ENCODE data around the gene RAB11FIP3.

RAB11FIP3 gene

DNA sequence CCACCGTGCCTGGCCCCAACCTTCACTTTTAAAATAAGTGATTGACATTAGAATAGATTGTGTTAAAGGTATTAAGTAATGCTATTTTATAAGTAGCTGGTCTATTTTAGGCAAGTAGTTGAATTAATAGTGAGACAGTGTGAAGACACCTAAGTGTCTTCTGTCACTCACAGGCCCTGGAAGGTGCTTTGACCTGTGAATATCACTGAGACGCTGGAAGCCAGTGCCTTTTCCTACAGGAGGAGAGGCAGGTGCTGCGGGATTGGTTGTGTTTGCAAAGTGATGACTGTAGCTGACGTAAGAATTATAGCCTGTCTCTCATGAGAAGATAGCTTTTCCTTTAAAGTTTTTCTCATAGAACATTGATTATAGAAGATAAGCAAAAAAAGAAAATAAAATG is 45.0 kb downstream of the RAB11FIP3 start:
- H3K9me3 ChIP-seq (replicated peaks; ENCODE audit: insufficient read depth, low read length), result no peaks in the 10 kb centered on the region
- H3K4me2 ChIP-seq (ENCODE audit: low read depth, low read length), result no peak overlapping the region
- H3K9ac ChIP-seq (ENCODE audit: low read length), result no peak overlapping the region
- H3K36me3 ChIP-seq (replicated peaks; ENCODE audit: insufficient read depth, low read length), result no peaks in the 10 kb centered on the region
- no peaks in the 10 kb centered on the region for H4K20me1 ChIP-seq (ENCODE audit: insufficient read depth, low read length)
- no peaks in the 10 kb centered on the region for H3K9me2 ChIP-seq (replicated peaks; ENCODE audit: insufficient read depth, low read length)
- H3F3A ChIP-seq (ENCODE audit: insufficient read depth, low read length), result no peaks in the 10 kb centered on the region
- no peaks in the 10 kb centered on the region for H3K27me3 ChIP-seq (replicated peaks; ENCODE audit: insufficient read depth, low read length)
- TF ChIP-seq, protein P1, sequence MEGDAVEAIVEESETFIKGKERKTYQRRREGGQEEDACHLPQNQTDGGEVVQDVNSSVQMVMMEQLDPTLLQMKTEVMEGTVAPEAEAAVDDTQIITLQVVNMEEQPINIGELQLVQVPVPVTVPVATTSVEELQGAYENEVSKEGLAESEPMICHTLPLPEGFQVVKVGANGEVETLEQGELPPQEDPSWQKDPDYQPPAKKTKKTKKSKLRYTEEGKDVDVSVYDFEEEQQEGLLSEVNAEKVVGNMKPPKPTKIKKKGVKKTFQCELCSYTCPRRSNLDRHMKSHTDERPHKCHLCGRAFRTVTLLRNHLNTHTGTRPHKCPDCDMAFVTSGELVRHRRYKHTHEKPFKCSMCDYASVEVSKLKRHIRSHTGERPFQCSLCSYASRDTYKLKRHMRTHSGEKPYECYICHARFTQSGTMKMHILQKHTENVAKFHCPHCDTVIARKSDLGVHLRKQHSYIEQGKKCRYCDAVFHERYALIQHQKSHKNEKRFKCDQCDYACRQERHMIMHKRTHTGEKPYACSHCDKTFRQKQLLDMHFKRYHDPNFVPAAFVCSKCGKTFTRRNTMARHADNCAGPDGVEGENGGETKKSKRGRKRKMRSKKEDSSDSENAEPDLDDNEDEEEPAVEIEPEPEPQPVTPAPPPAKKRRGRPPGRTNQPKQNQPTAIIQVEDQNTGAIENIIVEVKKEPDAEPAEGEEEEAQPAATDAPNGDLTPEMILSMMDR (IDR thresholded peaks at IDR 0.05; ENCODE audit: low read length), result no peak
- no peak for DNase-seq
- no peak overlapping the region for H3K27ac ChIP-seq (ENCODE audit: low read length)
- no peak overlapping the region for H3K4me3 ChIP-seq (ENCODE audit: low read length)
- H3K79me2 ChIP-seq (ENCODE audit: low read length), result no peaks in the 10 kb centered on the region
- no peak overlapping the region for H2AFZ ChIP-seq (ENCODE audit: low read length)
- no peaks in the 10 kb centered on the region for H3K4me1 ChIP-seq (ENCODE audit: low read length)

DNA sequence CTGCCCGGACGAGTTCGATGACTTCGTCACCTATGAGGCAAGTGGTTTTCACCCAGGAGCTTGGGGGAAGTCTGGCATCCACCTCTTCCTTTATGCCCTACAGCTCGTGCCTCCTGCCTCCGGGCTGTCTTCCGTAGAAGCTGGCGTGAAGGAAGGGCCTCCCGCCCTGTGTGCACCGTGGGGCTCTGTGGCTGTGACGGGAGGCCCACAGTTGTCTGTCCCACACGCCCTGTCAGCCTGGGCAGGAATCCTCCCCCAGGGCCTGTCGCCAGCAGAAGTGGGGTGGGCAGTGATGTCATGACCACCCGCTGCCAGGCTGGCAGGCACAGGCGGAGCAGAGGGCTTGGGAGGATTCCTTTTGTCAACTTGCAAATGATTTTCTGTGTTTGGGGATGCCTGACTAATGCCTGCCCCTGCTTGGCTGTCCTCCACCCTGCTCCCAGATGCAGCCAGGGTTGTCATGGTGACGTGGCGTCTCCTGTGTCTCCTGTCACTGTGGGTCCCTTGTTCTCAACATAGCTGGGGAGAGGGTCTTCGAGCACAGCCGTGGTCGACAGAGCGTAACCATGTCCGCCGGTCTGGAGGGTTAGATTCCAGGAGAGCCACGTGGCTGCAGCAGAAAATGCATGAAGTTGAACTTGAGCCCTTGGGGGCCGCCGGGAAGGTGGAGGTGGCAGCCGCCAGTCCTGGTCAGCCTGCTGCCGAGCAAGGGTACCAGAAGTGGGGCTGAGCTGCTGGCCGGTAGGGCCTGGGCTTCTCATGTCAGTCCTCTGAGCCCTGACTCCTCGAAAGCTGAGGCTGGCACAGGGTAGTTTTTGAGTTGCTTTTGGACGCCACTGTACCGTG is 46.1 kb downstream of the RAB11FIP3 start:
- no peak overlapping the region for H3K27ac ChIP-seq (ENCODE audit: low read length)
- no peaks in the 10 kb centered on the region for H3K36me3 ChIP-seq (replicated peaks; ENCODE audit: insufficient read depth, low read length)
- H2AFZ ChIP-seq (ENCODE audit: low read length), result no peak overlapping the region
- H3K4me2 ChIP-seq (ENCODE audit: low read depth, low read length), result no peak overlapping the region
- H3K9me2 ChIP-seq (replicated peaks; ENCODE audit: insufficient read depth, low read length), result no peaks in the 10 kb centered on the region
- H3K27me3 ChIP-seq (replicated peaks; ENCODE audit: insufficient read depth, low read length), result no peaks in the 10 kb centered on the region
- no peak for DNase-seq
- no peak overlapping the region for H3K4me3 ChIP-seq (ENCODE audit: low read length)
- H3K4me1 ChIP-seq (ENCODE audit: low read length), result no peaks in the 10 kb centered on the region
- no peaks in the 10 kb centered on the region for H3F3A ChIP-seq (ENCODE audit: insufficient read depth, low read length)
- no peak overlapping the region for H3K9ac ChIP-seq (ENCODE audit: low read length)
- no peaks in the 10 kb centered on the region for H4K20me1 ChIP-seq (ENCODE audit: insufficient read depth, low read length)
- TF ChIP-seq, protein P1 (IDR thresholded peaks at IDR 0.05; ENCODE audit: low read length), result no peak
- TF ChIP-seq EZH2phosphoT487 (IDR thresholded peaks at IDR 0.05; ENCODE audit: low read length), result no peak
- no peak for TF ChIP-seq EZH2 (optimal IDR thresholded peaks at IDR 0.05; ENCODE audit: low read depth, low read length)
- H3K79me2 ChIP-seq (ENCODE audit: low read length), result no peaks in the 10 kb centered on the region
- H3K9me3 ChIP-seq (replicated peaks; ENCODE audit: insufficient read depth, low read length), result no peaks in the 10 kb centered on the region

DNA sequence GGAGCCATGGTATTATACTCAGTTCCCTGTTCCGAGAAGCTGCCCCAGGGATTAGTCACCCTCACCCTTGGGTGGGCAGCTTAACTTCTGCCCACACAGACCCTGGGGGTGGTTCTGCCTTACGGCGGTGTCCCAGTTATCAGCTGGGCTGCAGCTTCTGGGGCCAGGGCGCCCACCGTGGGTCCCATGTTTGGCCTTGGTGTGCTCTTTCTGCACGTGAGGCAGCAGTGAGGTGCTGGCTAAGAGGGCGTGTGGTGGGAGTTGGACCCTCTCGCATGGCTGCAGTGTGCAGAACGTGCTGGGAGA is 46.7 kb downstream of the RAB11FIP3 start:
- no peaks in the 10 kb centered on the region for H3K4me1 ChIP-seq (ENCODE audit: low read length)
- no peaks in the 10 kb centered on the region for H3F3A ChIP-seq (ENCODE audit: insufficient read depth, low read length)
- H3K27ac ChIP-seq (ENCODE audit: low read length), result no peak overlapping the region
- no peaks in the 10 kb centered on the region for H3K79me2 ChIP-seq (ENCODE audit: low read length)
- H3K9ac ChIP-seq (ENCODE audit: low read length), result no peak overlapping the region
- H3K36me3 ChIP-seq (replicated peaks; ENCODE audit: insufficient read depth, low read length), result no peaks in the 10 kb centered on the region
- H3K27me3 ChIP-seq (replicated peaks; ENCODE audit: insufficient read depth, low read length), result no peaks in the 10 kb centered on the region
- TF ChIP-seq EZH2 (optimal IDR thresholded peaks at IDR 0.05; ENCODE audit: low read depth, low read length) (no peak), EZH2phosphoT487 (IDR thresholded peaks at IDR 0.05; ENCODE audit: low read length) (no peak)
- TF ChIP-seq, protein P1 (IDR thresholded peaks at IDR 0.05; ENCODE audit: low read length), result no peak
- no peak overlapping the region for H2AFZ ChIP-seq (ENCODE audit: low read length)
- no peak overlapping the region for H3K4me3 ChIP-seq (ENCODE audit: low read length)
- DNase-seq, result no peak
- no peaks in the 10 kb centered on the region for H3K9me3 ChIP-seq (replicated peaks; ENCODE audit: insufficient read depth, low read length)
- H3K4me2 ChIP-seq (ENCODE audit: low read depth, low read length), result no peak overlapping the region
- H4K20me1 ChIP-seq (ENCODE audit: insufficient read depth, low read length), result no peaks in the 10 kb centered on the region
- no peaks in the 10 kb centered on the region for H3K9me2 ChIP-seq (replicated peaks; ENCODE audit: insufficient read depth, low read length)
